Measurements from ENCODE around the gene CFAP119. TPM values are rescaled to one million over a fixed set of nuclear protein-coding genes. Genes with fewer than 3 reads are reported as not detected.

CFAP119 gene
- total RNA-seq, 1 donor from 2014 or later, result 5.5 TPM

DNA sequence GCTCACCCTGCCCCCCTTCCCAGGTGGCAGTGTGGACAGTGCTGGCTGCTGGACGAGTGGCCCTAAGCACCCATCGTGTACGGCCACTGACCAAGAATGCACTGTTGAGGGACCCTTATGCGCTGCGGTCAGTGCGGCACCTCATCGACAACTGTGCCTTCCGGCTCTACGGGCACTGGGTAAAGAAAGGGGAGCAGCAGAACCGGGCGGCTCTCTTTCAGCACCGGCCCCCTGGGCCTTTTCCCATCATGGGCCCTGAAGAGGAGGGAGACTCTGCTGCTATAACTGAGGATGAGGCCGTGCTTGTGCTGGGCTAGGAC lies 5.1 kb downstream of the CFAP119 start:
- TF ChIP-seq CTCF (IDR thresholded peaks at IDR 0.05), result no peak
- Histone ChIP-seq H3K9me3 (no peaks in the 10 kb centered on the region), H3K36me3 (peaks cover 50% of the 10 kb centered on the region), H3K27ac (no peak overlapping the region), H3K4me3 (no peak overlapping the region), H3K27me3 (no peaks in the 10 kb centered on the region), H3K4me1 (peaks cover 9% of the 10 kb centered on the region)
- intact Hi-C loops (cut with DNase I), result loop anchor here (10.0 kb wide), 1 partner anchor 62 kb away; the partner anchor contains the start of gene SRCAP
- DNase-seq, result no peak
- no peak for ATAC-seq

GRCh38 chr16:30755955-30756780 lies 5.7 kb downstream of the CFAP119 start:
- no peak for TF ChIP-seq CTCF (IDR thresholded peaks at IDR 0.05)
- H3K27me3 ChIP-seq, result no peaks in the 10 kb centered on the region
- no peaks in the 10 kb centered on the region for H3K9me3 ChIP-seq
- peaks cover 4% of the 10 kb centered on the region for H3K4me1 ChIP-seq
- intact Hi-C loops (cut with DNase I), result loop anchor here (10.0 kb wide), 1 partner anchor 61 kb away; the partner anchor contains the start of gene SRCAP
- ATAC-seq (no peak), DNase-seq (peak; percentile 19)
- H3K4me3 ChIP-seq, result no peak overlapping the region
- peaks cover 54% of the 10 kb centered on the region for H3K36me3 ChIP-seq
- H3K27ac ChIP-seq, result no peak overlapping the region

DNA sequence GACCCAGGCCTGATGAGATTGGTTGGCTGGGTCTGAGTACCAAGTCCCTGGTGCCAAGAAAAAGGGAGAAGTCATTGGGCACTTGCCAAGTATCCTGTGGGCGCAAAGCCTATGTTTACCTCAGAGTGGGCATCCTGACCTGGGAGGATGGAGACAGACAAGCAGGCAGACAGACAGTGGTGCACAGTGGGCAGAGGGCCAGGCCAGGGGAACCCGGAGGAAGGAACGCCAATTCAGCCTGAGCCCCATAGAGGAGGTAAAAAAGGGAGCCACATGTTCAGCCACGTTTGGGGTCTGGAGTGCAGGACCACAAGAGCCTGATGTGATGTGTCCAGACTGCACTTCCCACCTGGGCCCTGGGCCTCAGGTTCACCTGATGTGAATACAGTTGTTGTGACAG lies 8.3 kb downstream of the CFAP119 start:
- H3K4me1 ChIP-seq, result no peaks in the 10 kb centered on the region
- intact Hi-C loops (cut with DNase I), result loop anchor here (10.0 kb wide), 1 partner anchor 59 kb away; the partner anchor contains the start of gene SRCAP
- ATAC-seq (no peak), DNase-seq (peak; percentile 40)
- TF ChIP-seq CTCF (IDR thresholded peaks at IDR 0.05), result no peak
- H3K4me3 ChIP-seq, result no peak overlapping the region
- no peaks in the 10 kb centered on the region for H3K27me3 ChIP-seq
- H3K27ac ChIP-seq, result no peak overlapping the region
- peaks cover 58% of the 10 kb centered on the region for H3K36me3 ChIP-seq
- H3K9me3 ChIP-seq, result no peaks in the 10 kb centered on the region

GRCh38 chr16:30750876-30751465 lies 10.9 kb downstream of the CFAP119 start:
- Histone ChIP-seq H3K27me3 (no peaks in the 10 kb centered on the region), H3K4me1 (peaks cover 7% of the 10 kb centered on the region), H3K9me3 (no peaks in the 10 kb centered on the region), H3K36me3 (peaks cover 44% of the 10 kb centered on the region), H3K4me3 (no peak overlapping the region), H3K27ac (no peak overlapping the region)
- no peak for TF ChIP-seq CTCF (IDR thresholded peaks at IDR 0.05)
- ATAC-seq, result no peak
- DNase-seq, result no peak
- intact Hi-C loops (cut with DNase I), result loop anchor here (10.0 kb wide), 1 partner anchor 56 kb away; the partner anchor contains the start of gene SRCAP

- H3K27ac ChIP-seq, result no peak overlapping the region
- DNase-seq (no peak), ATAC-seq (no peak)
- H3K4me3 ChIP-seq, result no peak overlapping the region
- H3K4me1 ChIP-seq, result peaks cover 7% of the 10 kb centered on the region
- no peak for TF ChIP-seq CTCF (IDR thresholded peaks at IDR 0.05)
- intact Hi-C loops (cut with DNase I), result loop anchor here (10.0 kb wide), 1 partner anchor 55 kb away; the partner anchor contains the start of gene SRCAP
- H3K27me3 ChIP-seq, result no peaks in the 10 kb centered on the region
- no peaks in the 10 kb centered on the region for H3K9me3 ChIP-seq
- peaks cover 44% of the 10 kb centered on the region for H3K36me3 ChIP-seq
Measured at GRCh38 chr16:30750201-30750600, 11.7 kb downstream of the CFAP119 start.
